Camera-type eye (tissue), 1 donor: ENCODE data around the gene CPEB3. TPM values are rescaled to one million over a fixed set of nuclear protein-coding genes. Genes with fewer than 3 reads are reported as not detected.

Experiments
- total RNA-seq: library from RNA; depleted of rRNA; stranded (reverse); fragments of >200 nt; gene quantifications from one replicate; pipeline ENCODE4 v1.2.3, GENCODE V29; 2014

Gene CPEB3
- 18.1 TPM for total RNA-seq

GRCh38 chr10:92290837-92291615 is at the start of gene CPEB3, which contains the start of gene MARCHF5:
TSS of gene CPEB3 (minus strand) at chr10:92291078. CDS start at chr10:92240350, 50,728 bp downstream.
TSS of gene MARCHF5 (plus strand) at chr10:92291167. CDS start at chr10:92291495, 328 bp downstream.

Other genes with a start within 250 kb of the CPEB3 start
- 39.0 TPM for gene MARCHF5, start 89 bp upstream of the CPEB3 start, total RNA-seq